Ramos (cell line): Measurements from ENCODE around the gene CRIM1.
"Not testable (repeated sequence)": the region's sequence is repeated elsewhere in the genome, so short reads cannot be mapped to it uniquely, and the experiment has no call there.

Source experiments
- in situ Hi-C: fragments of 300-500 bp; cut with MboI; formaldehyde crosslinking; loops from one replicate; pipeline ENCODE4 v1.14.3; 2022; ENCODE audit warnings: low sequenced_read_pairs; ENCODE audit not compliant: unreplicated experiment

Gene CRIM1, protein sequence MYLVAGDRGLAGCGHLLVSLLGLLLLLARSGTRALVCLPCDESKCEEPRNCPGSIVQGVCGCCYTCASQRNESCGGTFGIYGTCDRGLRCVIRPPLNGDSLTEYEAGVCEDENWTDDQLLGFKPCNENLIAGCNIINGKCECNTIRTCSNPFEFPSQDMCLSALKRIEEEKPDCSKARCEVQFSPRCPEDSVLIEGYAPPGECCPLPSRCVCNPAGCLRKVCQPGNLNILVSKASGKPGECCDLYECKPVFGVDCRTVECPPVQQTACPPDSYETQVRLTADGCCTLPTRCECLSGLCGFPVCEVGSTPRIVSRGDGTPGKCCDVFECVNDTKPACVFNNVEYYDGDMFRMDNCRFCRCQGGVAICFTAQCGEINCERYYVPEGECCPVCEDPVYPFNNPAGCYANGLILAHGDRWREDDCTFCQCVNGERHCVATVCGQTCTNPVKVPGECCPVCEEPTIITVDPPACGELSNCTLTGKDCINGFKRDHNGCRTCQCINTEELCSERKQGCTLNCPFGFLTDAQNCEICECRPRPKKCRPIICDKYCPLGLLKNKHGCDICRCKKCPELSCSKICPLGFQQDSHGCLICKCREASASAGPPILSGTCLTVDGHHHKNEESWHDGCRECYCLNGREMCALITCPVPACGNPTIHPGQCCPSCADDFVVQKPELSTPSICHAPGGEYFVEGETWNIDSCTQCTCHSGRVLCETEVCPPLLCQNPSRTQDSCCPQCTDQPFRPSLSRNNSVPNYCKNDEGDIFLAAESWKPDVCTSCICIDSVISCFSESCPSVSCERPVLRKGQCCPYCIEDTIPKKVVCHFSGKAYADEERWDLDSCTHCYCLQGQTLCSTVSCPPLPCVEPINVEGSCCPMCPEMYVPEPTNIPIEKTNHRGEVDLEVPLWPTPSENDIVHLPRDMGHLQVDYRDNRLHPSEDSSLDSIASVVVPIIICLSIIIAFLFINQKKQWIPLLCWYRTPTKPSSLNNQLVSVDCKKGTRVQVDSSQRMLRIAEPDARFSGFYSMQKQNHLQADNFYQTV

DNA sequence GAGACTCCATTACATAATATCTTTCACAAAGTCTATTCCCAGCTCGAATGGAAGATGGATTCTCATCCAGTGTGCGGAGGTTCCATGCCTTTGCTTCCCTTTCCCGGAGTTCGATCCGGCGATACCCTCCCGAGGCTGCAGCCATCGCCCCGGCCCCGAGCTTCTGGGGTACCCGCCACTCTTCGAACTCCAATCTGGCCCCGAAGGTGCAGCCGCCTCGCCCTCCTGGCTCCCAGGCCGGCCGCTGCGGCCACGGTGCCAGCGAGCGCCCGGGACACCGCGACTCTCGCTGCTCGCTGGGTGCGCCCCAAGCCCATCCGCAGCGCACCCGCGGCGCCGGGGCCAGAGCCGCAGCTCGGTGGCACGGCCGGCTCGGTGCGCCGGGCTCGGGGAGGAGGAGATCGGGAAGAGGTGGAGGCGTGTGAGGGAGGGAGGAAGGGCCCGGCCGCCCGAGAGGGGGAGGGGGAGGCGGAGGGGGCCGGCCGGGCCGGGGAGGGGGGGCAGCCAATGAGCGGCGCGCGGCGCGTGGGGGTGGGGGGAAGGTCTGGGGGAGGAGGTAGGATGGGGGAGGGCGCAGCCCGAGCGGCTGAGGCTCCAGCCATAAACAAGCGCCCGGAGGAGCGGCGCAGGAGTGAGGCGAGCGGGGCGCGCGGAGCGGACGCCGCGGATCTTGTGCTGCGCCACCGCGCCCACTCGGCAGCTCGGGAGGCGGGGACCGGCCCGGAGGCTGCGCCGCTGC is at the start of gene CRIM1:
TSS of gene CRIM1 (plus strand) at position 628 of the 739 bp plus-strand sequence. CDS start 515 bp downstream, outside the sequence.
- in situ Hi-C loops: loop anchor here (10.0 kb wide), 1 partner anchor 149 kb away; no protein-coding TSS in a partner anchor

DNA sequence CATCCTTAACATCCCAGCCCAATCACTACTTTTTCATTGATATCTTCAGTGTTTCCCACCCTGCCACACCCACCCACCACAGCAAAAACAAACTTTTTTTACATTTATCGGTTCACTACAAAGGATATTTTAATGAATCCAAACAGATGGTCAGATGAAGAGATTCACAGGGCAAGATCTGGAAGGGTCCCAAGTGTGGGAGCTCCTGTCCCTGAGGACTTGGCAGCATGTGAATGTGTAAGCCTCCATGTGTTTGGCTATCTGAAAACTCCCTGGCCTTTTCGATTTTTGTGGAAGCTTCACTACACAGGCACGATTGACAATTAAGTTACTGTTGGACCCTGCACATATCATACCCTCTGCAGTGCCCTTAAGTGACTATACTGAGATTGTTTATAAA is 48.1 kb upstream of the CRIM1 start:
- in situ Hi-C loops: no loop called here

DNA sequence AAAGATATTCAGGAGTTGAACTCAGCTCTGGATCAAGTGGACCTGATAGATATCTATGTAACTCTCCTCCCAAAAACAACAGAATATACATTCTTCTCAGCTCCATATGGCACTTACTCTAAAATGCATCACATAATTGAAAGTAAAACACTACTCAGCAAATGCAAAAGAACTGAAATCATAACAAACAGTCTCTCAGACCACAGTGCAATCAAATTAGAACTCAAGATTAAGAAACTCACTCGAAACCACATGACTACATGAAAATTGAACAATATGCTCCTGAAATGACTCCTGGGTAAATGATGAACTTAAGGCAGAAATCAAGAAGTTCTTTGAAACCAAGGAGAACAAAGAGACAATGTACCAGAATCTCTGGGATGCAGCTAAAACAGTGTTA is 45.1 kb upstream of the CRIM1 start:
- in situ Hi-C loops: not testable (repeated sequence)

DNA sequence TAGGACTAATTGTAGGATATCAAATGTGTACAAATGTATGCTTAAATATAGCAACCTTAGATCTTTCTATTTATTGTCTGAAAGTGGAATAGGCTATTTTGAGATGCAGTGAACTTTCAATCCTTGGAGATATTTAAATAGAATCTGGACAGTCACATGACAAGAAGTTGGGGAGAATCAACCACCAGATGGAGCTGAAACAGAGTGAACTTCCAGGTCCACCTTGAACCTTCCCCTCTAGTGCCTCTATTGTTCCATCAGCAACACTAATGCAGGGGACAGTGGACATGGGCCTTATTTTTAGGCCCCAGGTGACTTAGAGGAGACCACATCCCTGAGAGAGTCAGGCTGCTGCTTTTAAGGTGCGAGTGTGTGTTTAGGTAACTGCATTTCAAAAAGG is 37.0 kb upstream of the CRIM1 start:
- in situ Hi-C loops: no loop called here

DNA sequence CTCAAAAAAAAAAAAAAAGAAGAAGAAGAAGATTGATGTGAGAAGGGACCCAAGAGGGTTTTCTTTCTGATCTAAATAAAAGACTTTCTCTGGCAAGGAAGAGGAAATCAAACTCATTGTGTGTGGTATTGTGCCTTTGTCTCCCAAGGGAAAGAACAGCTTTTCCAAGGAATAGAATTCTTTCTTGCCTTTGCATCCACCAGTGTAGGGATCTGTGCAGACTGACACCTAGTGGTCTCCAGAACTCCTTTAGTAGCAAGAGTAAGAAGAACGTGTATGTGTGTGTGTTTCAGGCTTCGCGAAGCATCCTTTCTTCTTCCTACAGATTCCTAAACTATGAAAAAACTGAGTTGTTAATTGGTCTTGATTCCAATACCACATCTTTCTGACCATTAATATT is 33.5 kb upstream of the CRIM1 start:
- in situ Hi-C loops: no loop called here

DNA sequence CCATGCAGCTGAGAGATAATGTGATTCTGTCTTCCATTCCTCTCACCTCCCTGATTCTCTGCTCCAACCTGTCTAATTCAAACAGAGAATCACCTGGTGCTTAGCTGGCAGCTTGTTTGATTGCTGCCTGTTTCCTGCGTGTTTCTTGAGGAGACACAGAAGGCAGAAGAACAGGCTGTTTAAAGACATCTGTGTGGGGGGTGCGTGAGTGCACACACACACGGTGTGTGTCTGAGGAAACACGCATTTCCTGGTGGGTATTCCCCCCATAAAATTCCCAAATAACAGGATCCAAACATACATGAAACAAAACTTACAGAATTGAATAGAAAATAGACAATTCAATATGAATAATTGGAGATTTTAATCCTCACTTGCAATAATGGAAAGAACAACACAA is 29.3 kb upstream of the CRIM1 start:
- in situ Hi-C loops: no loop called here

DNA sequence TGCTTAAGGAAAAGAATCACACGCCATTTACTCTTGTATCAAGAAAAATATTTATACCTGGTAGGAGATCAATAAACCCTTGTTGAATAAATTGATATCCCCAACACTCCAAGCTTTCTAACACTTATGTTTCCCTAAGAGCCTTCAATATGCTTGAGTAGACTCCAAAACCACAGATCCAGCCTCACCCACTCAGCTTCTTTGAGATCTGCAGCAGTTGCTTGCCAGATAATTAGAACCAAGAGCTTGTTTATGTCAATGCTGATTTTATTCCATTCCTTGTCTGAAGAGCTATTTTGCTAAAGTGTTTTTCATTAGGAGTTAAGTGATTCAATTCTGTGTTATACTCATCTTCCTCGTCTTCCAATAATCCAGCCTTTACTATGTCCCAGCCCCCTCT is 26.3 kb upstream of the CRIM1 start:
- in situ Hi-C loops: no loop called here

DNA sequence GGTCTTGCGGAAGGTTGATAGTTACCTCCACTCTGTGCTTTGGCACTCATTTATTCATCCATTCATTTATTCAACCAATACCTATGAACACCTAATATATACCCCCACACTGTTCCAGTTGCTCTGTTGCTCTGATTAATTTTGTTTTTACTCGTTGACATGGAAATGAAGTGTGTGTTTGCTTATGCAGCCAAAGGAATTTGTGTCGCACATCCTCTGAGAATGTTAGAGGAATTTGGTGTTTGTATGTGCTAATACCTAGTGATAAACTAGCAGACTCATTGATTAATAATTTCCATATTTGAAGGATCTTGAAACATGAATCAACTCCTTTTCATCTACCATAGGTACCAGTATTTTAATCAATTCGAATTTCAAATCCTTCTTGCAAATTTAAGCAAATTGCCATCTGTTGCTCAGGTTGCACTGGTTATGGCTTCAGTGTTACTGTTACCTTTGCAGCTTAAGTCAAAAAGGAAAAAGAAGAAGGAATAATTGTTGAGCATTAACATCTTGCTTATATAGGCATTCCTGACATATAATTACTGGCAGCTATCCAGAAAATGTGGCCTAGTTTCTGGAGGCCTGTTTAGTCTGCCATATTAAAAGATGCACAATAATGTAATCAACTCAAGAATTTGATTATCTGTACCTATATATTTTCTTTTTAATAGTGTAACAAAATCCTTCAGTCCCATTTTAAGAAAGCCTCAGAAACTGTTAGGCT is 25.7 kb upstream of the CRIM1 start:
- in situ Hi-C loops: no loop called here

DNA sequence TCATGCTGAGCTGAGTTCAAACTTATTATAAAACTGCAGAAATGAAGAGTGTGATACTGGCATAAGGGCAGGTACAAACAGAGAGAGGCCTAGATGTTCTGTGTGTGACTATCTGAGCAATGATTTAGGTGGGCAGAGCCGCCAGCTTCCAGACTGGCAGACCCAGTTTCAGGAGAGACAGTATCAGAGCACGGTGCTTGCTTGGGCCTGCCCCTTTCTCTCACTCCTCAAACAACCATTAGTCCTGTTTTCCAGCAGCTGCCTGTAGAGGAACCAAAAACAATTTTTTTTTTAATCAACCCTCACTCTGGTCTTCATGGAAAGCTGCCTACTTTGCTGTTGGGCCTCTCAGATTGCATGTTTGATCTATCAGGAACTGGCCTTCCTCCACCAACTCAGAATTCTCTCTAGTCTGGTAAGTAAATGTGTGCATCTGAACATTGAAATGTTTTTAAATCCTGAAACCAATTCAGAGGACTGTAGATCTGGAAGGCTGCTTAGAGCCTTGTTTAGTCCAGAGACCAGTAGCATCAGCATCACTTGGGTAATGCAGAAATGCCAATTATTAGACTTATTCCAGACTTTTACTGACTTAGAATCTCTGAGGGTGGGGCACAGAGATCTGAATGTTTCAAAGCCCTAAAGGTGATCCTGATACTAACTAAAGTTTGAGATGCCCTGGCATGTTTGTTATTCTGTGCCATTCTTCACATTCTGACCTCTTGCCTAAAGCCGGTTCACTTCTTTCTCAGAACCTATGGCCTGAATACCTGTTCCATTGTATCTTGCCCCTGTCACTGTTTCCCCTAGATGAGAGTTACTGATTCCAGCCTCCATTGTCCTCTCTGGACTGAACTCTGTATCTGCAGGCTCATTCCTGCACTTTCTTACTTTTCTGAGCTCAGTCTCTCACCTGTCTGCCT is 24.8 kb upstream of the CRIM1 start:
- in situ Hi-C loops: no loop called here

DNA sequence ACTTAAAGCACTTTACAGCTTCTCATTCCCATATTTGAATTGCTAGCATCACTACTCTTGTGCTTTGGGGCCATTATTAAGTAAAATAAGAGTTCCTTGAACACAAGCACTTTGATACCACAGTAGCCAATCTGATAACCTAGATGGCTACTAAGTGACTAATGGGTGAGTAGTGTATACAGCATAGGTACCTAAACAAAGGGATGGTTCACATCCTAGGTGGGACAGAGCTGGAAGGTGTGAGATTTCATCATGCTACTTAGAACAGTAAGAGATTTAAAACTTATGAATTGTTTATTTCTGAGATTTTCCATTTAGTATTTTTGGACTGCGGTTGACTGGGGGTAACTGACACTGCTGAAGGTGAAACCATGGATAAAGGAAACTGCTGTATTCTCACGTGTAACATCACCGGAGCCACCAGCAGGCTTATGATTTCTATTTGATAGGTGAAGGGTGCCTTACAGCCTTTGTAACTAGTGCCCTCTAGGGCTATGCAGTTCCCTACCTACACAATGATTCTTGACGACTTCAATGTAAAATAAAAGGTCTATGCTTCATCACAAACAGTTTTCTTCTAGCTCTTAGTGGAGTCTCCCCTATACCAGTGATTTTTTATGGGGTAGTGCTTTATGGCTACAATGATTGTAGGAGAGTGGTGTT is 22.1 kb upstream of the CRIM1 start:
- in situ Hi-C loops: no loop called here

DNA sequence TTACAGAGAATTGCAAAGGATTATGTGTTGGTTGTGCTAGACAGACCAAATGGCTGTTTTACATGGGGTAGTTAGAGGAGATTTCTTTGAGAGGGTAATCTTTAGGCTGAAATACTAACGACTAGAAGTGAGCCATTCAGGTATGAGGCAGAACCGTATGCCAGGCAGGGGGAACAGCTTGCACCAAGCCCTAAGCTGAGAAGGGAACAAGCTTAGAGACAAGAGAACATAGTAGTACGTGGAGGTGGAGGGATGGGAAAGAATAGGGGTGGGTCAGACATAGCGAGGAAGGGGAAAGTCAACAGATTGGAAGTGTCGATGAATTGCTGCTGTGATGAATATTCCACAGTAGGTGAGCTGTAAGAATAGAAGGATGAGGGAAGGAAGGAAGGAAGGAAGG is 20.0 kb upstream of the CRIM1 start:
- in situ Hi-C loops: no loop called here

DNA sequence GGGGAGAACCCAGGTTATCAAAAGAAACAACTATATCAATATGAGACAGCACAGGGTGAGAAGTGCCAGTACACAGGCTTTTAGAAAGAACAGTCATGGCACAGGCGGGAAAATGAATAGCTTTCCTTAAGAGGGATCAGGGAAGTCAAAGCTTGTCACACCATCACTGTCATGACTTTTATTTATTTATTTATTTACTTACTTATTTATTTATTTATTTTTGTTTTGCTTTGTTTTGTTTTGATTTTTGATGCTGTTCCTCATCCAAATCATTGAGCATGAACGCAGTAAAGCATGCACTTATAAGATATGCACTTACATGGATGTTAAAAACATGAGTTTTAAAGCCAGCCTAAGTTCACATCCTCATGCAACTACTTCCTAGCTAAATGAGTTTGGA is 19.3 kb upstream of the CRIM1 start:
- in situ Hi-C loops: no loop called here

DNA sequence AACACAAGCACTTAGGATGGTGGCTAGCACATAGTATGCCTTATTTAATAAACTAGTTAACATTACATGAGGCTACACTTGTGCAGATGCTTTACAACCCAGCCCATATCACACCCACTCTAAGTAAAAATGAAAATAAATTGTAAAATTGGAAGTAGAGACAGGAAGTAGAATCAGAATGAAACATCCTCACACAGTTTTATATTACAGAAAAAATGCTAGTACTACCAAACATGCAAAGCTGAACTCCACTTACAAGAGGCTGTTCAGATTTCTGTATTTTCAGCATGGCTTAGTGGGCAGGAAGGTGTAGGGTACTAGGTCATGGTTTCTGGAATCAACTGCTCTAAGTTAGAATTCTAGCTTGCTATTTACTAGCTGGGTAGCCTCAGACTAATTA is 18.2 kb upstream of the CRIM1 start:
- in situ Hi-C loops: no loop called here

DNA sequence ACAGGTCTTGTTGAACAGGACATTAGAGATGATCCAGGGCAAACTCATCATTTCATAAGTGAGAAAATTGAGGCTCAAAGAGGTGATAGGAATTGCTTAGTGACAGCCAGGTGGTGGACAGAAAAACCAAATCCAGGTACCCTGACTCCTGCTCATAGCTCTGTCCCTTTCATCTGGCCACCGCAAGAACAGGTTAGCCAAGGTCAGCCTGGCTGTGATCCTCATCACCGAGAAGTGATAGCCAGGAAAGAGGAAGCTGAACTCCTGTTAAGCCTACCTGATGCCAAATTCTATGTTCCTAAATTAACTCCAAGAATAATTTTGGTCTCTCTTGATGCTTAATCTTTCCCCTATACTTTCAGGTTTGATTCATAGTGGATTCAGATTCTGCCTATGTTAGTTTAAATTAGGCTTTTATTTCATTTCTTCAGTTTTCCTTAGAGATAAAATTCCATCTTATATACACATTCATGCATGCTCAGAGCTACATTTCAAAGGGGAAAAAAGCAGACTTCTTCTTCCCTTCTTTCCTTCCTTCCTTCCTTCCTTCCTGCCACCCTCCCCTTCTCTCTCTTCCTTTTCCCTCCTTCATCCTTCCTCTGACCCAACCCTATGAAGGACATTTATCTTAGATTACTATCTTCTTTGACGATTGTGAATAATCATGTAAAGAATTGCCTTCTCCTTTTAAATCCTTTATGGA is 17.3 kb upstream of the CRIM1 start:
- in situ Hi-C loops: no loop called here

DNA sequence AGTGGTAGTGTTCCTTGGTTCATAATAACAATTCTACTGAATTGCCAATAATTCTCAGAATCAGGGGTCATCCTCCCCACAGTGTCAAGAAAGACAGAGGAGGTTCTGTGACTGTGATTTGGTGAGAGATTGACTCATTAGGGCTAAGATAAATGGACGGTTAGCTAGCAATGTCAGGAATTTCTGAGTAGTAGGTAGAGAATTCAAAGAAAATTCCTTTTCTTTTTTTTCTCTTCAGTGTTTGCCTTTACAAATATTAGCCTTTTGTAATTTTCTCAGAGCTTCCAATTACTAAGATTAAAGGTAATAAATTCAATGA is 16.8 kb upstream of the CRIM1 start:
- in situ Hi-C loops: no loop called here

DNA sequence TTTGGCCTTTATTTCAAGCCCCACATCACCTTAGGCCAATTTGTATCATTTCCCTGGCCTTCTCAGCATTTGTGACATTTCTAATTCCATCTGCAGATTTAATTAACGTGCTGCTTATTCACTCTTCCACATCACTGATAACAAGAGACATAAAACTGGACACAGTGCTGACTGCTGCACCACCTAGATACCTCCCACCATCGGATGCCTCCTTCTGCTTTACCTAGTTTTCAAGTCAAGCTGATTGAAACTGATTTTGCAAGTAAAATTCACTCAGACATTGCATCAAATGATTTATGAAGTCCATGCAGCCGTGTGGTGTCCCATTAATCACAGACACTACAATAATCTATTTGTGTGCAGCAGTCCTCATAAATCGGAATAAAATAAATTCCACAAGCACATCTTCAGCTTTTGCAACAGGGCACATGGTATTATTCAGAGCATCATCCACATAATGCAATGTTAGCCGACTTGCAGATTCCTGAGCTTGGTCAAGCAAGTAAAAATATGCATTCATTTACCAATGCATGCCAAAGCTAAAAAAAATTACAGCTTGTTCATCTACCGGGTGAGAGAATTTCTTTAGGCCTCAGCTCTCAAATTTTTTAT is 15.9 kb upstream of the CRIM1 start:
- in situ Hi-C loops: no loop called here

DNA sequence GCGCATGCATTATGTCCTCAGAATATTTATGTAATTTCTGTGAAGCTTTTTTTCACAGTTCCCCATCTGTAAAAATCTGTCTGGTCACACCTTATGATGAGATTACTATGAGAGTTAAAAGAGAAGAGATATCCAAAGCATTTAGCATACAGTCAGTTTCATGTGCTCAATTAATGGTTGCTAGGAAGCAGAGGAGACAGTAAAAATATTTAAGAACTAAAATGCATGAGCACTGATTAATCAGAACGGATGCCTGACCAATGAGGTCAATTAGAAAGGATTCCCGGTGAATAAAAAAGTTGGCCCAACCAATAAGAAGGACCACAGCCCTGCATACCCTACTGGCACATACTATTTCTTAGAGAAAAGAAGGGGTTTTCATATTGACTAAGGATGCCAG is 12.0 kb upstream of the CRIM1 start:
- in situ Hi-C loops: no loop called here
